ENCODE results near the gene DENND10. TPM values are rescaled to one million over a fixed set of nuclear protein-coding genes. Genes with fewer than 3 reads are reported as not detected.
A peak's percentile ranks its signal among the peaks of the same experiment; 100 is the strongest.

The DENND10 gene
- total RNA-seq, 1 experiment from 2014 or later = 41.2 TPM

- TF ChIP-seq EZH2 (IDR thresholded peaks at IDR 0.05; ENCODE audit: borderline replicate concordance, low read depth, low read length, poor library complexity, severe bottlenecking) = no peak
- TF ChIP-seq CTCF (conservative IDR thresholded peaks at IDR 0.05; ENCODE audit: low read depth, low read length) = no peak
- BruUV-seq (replicated peaks) = no TSS peak
- no peak overlapping the region for H3K27ac ChIP-seq (ENCODE audit: low read depth, low read length, poor library complexity, severe bottlenecking)
- intact Hi-C loops (cut with micrococcal nuclease; ENCODE audit: unreplicated experiment) = no loop called here
- peaks cover 100% of the 10 kb centered on the region for H3K36me3 ChIP-seq (ENCODE audit: insufficient read depth, low read length, poor library complexity, severe bottlenecking)
- ChIA-PET CTCF (no interaction called here), POLR2A (ENCODE audit: low non-redundant PET) (no interaction called here)
- no peak for DNase-seq (ENCODE audit: low spot score)
- H3K4me1 ChIP-seq (ENCODE audit: insufficient read depth, low read length, poor library complexity, severe bottlenecking) = peaks cover 17% of the 10 kb centered on the region
- no peaks in the 10 kb centered on the region for H3K9me3 ChIP-seq (ENCODE audit: low read depth, low read length, poor library complexity, severe bottlenecking)
- no peaks in the 10 kb centered on the region for H3K27me3 ChIP-seq (replicated peaks; ENCODE audit: insufficient read depth, low read depth, low read length, poor library complexity)
- H3K4me3 ChIP-seq (ENCODE audit: low read depth, low read length, poor library complexity, severe bottlenecking) = no peak overlapping the region
Measured at GRCh38 chr10:119061926-119062325, 42.0 kb upstream of the DENND10 start.

GRCh38 chr10:119070395-119071165 is 33.3 kb upstream of the DENND10 start:
- intact Hi-C loops (cut with micrococcal nuclease; ENCODE audit: unreplicated experiment) = no loop called here
- TF ChIP-seq CTCF (conservative IDR thresholded peaks at IDR 0.05; ENCODE audit: low read depth, low read length) (no peak), EZH2 (IDR thresholded peaks at IDR 0.05; ENCODE audit: borderline replicate concordance, low read depth, low read length, poor library complexity, severe bottlenecking) (no peak)
- ChIA-PET CTCF (no interaction called here), POLR2A (ENCODE audit: low non-redundant PET) (no interaction called here)
- DNase-seq (ENCODE audit: low spot score) = no peak
- BruUV-seq (replicated peaks) = no TSS peak
- Histone ChIP-seq H3K9me3 (ENCODE audit: low read depth, low read length, poor library complexity, severe bottlenecking) (no peaks in the 10 kb centered on the region), H3K36me3 (ENCODE audit: insufficient read depth, low read length, poor library complexity, severe bottlenecking) (peaks cover 82% of the 10 kb centered on the region), H3K27me3 (replicated peaks; ENCODE audit: insufficient read depth, low read depth, low read length, poor library complexity) (no peaks in the 10 kb centered on the region), H3K4me3 (ENCODE audit: low read depth, low read length, poor library complexity, severe bottlenecking) (no peak overlapping the region), H3K4me1 (ENCODE audit: insufficient read depth, low read length, poor library complexity, severe bottlenecking) (no peaks in the 10 kb centered on the region), H3K27ac (ENCODE audit: low read depth, low read length, poor library complexity, severe bottlenecking) (no peak overlapping the region)

GRCh38 chr10:119073584-119073983 is 30.3 kb upstream of the DENND10 start:
- H3K36me3 ChIP-seq (ENCODE audit: insufficient read depth, low read length, poor library complexity, severe bottlenecking) = peaks cover 63% of the 10 kb centered on the region
- no peak overlapping the region for H3K4me3 ChIP-seq (ENCODE audit: low read depth, low read length, poor library complexity, severe bottlenecking)
- intact Hi-C loops (cut with micrococcal nuclease; ENCODE audit: unreplicated experiment) = no loop called here
- peaks cover 7% of the 10 kb centered on the region for H3K4me1 ChIP-seq (ENCODE audit: insufficient read depth, low read length, poor library complexity, severe bottlenecking)
- H3K27me3 ChIP-seq (replicated peaks; ENCODE audit: insufficient read depth, low read depth, low read length, poor library complexity) = no peaks in the 10 kb centered on the region
- no peak overlapping the region for H3K27ac ChIP-seq (ENCODE audit: low read depth, low read length, poor library complexity, severe bottlenecking)
- TF ChIP-seq EZH2 (IDR thresholded peaks at IDR 0.05; ENCODE audit: borderline replicate concordance, low read depth, low read length, poor library complexity, severe bottlenecking) (no peak), CTCF (conservative IDR thresholded peaks at IDR 0.05; ENCODE audit: low read depth, low read length) (no peak)
- ChIA-PET CTCF (no interaction called here), POLR2A (ENCODE audit: low non-redundant PET) (no interaction called here)
- BruUV-seq (replicated peaks) = TSS peak; percentile 10
- no peak for DNase-seq (ENCODE audit: low spot score)
- H3K9me3 ChIP-seq (ENCODE audit: low read depth, low read length, poor library complexity, severe bottlenecking) = no peaks in the 10 kb centered on the region
